Measurements from ENCODE around the gene PRKCA. TPM values are rescaled to one million over a fixed set of nuclear protein-coding genes. Genes with fewer than 3 reads are reported as not detected.

The PRKCA gene
- total and polyA plus RNA-seq, 2 experiments from 2014 or later, result 6.4 to 35.4 TPM

DNA sequence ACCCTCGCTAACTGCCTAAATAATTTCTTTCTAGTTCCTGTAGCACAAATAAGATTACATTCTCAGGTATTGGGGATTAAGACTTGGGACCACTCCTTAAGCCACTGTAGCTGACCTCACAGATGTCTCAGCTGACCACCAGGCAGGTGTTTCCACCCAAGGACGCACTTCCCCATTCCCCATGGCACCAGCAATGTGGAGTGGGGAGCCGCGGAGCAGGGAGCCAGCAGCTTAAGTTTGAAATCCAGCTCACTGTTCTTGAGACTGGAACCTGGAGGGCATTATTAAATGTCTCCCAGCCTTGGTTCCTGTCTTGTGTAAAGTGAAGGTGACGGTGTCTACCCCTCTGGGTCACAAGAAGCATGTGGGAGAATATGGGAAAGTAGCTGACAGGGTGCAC, 283.1 kb downstream of the PRKCA start:
- no peaks in the 10 kb centered on the region for H3K36me3 ChIP-seq (ENCODE audit: insufficient read depth)
- no peaks in the 10 kb centered on the region for H3K79me2 ChIP-seq (replicated peaks; ENCODE audit: insufficient read depth)
- H3K27me3 Mint-ChIP-seq (ENCODE audit: insufficient read depth, low read depth, poor library complexity), result no peaks in the 10 kb centered on the region
- no peaks in the 10 kb centered on the region for H4K20me1 ChIP-seq (replicated peaks; ENCODE audit: insufficient read depth)
- no peaks in the 10 kb centered on the region for H3F3A ChIP-seq (replicated peaks; ENCODE audit: low read depth)
- peaks cover 7% of the 10 kb centered on the region for H3K36me3 Mint-ChIP-seq (ENCODE audit: low read depth)
- H3K9me3 Mint-ChIP-seq, result peaks cover 6% of the 10 kb centered on the region; the same call in 2 of the 3 replicates
- H3K4me3 Mint-ChIP-seq, result no peak overlapping the region
- H3K27ac Mint-ChIP-seq, result no peak overlapping the region
- no peaks in the 10 kb centered on the region for H3K27me3 ChIP-seq (ENCODE audit: insufficient read depth)
- H3K4me1 ChIP-seq (ENCODE audit: insufficient read depth), result peaks cover 10% of the 10 kb centered on the region; the same call in 1 of the 2 replicates
- no peak for TF ChIP-seq ZNF331 (CRISPR knock-in tag; IDR thresholded peaks at IDR 0.05; ENCODE audit: low read depth)
- TF ChIP-seq, protein P1, sequence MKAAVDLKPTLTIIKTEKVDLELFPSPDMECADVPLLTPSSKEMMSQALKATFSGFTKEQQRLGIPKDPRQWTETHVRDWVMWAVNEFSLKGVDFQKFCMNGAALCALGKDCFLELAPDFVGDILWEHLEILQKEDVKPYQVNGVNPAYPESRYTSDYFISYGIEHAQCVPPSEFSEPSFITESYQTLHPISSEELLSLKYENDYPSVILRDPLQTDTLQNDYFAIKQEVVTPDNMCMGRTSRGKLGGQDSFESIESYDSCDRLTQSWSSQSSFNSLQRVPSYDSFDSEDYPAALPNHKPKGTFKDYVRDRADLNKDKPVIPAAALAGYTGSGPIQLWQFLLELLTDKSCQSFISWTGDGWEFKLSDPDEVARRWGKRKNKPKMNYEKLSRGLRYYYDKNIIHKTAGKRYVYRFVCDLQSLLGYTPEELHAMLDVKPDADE (IDR thresholded peaks at IDR 0.05), result no peak
- TF ChIP-seq, protein P2, sequence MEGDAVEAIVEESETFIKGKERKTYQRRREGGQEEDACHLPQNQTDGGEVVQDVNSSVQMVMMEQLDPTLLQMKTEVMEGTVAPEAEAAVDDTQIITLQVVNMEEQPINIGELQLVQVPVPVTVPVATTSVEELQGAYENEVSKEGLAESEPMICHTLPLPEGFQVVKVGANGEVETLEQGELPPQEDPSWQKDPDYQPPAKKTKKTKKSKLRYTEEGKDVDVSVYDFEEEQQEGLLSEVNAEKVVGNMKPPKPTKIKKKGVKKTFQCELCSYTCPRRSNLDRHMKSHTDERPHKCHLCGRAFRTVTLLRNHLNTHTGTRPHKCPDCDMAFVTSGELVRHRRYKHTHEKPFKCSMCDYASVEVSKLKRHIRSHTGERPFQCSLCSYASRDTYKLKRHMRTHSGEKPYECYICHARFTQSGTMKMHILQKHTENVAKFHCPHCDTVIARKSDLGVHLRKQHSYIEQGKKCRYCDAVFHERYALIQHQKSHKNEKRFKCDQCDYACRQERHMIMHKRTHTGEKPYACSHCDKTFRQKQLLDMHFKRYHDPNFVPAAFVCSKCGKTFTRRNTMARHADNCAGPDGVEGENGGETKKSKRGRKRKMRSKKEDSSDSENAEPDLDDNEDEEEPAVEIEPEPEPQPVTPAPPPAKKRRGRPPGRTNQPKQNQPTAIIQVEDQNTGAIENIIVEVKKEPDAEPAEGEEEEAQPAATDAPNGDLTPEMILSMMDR (conservative IDR thresholded peaks at IDR 0.05; ENCODE audit: low read depth in 2 of 2), result no peak
- no peak for TF ChIP-seq JUNB (IDR thresholded peaks at IDR 0.05; ENCODE audit: unreplicated experiment)
- TF ChIP-seq CREB1 (CRISPR knock-in tag; IDR thresholded peaks at IDR 0.05; ENCODE audit: low read depth), result no peak
- no peak for TF ChIP-seq EZH2phosphoT487 (IDR thresholded peaks at IDR 0.05; ENCODE audit: unreplicated experiment)
- no peak overlapping the region for H3K27ac ChIP-seq (ENCODE audit: low read depth)
- no peak for ATAC-seq
- H3K9me2 ChIP-seq (ENCODE audit: insufficient read depth), result peaks cover 12% of the 10 kb centered on the region; the same call in 1 of the 2 replicates
- peaks cover 7% of the 10 kb centered on the region; the same call in 2 of the 3 replicates for H3K4me1 Mint-ChIP-seq
- no peak overlapping the region for H3K4me3 ChIP-seq
- H2AFZ ChIP-seq, result no peak overlapping the region
- H3K4me2 ChIP-seq, result no peak overlapping the region
- DNase-seq (ENCODE audit: low spot score), result no peak

DNA sequence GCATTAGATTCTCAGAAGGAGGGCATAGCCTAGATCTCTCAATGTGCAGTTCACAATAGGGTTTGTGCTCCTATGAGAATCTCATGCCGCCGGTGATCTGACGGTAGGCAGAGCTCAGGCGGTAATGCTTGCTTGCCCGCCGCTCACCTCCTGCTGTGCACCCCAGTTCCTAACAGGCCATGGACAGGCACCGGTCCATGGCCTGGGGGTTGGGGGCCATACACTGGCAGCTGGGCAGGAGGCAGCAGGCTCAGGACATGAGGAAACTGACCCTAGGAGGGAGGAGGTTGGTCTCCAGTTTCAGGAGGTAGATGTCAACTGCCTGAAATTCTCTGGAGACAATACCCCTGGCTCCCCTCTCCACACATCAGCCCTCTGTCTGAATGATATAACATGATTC, 287.5 kb downstream of the PRKCA start:
- no peak overlapping the region for H3K4me3 Mint-ChIP-seq
- Histone ChIP-seq H3K4me1 (ENCODE audit: insufficient read depth) (peaks cover 5% of the 10 kb centered on the region; the same call in 1 of the 2 replicates), H3K4me2 (no peak overlapping the region), H2AFZ (no peak overlapping the region), H3K4me3 (no peak overlapping the region), H3K27me3 (ENCODE audit: insufficient read depth) (no peaks in the 10 kb centered on the region), H3K79me2 (replicated peaks; ENCODE audit: insufficient read depth) (no peaks in the 10 kb centered on the region), H3K9me2 (ENCODE audit: insufficient read depth) (peaks cover 8% of the 10 kb centered on the region), H3K27ac (ENCODE audit: low read depth) (no peak overlapping the region), H4K20me1 (replicated peaks; ENCODE audit: insufficient read depth) (no peaks in the 10 kb centered on the region), H3K36me3 (ENCODE audit: insufficient read depth) (no peaks in the 10 kb centered on the region), H3F3A (replicated peaks; ENCODE audit: low read depth) (no peaks in the 10 kb centered on the region)
- H3K4me1 Mint-ChIP-seq, result peaks cover 6% of the 10 kb centered on the region
- H3K9me3 Mint-ChIP-seq, result peaks cover 6% of the 10 kb centered on the region; the same call in 2 of the 3 replicates
- H3K36me3 Mint-ChIP-seq (ENCODE audit: low read depth), result peaks cover 9% of the 10 kb centered on the region
- H3K27ac Mint-ChIP-seq, result no peak overlapping the region
- no peak for ATAC-seq
- DNase-seq (ENCODE audit: low spot score), result no peak
- no peaks in the 10 kb centered on the region for H3K27me3 Mint-ChIP-seq (ENCODE audit: insufficient read depth, low read depth, poor library complexity)
- TF ChIP-seq POLR2AphosphoS5 (IDR thresholded peaks at IDR 0.05; ENCODE audit: low read depth), result no peak
- no peak for TF ChIP-seq ZNF114 (CRISPR knock-in tag; IDR thresholded peaks at IDR 0.05)
- TF ChIP-seq EZH2phosphoT487 (IDR thresholded peaks at IDR 0.05; ENCODE audit: unreplicated experiment), result no peak
- TF ChIP-seq STAT1 (IDR thresholded peaks at IDR 0.05; ENCODE audit: unreplicated experiment), result no peak
- no peak for TF ChIP-seq NANOG (IDR thresholded peaks at IDR 0.05; ENCODE audit: borderline replicate concordance)
- TF ChIP-seq, protein P2 (conservative IDR thresholded peaks at IDR 0.05; ENCODE audit: low read depth in 2 of 2), result no peak
- TF ChIP-seq CREB1 (CRISPR knock-in tag; IDR thresholded peaks at IDR 0.05; ENCODE audit: low read depth), result no peak
- TF ChIP-seq, protein P3, sequence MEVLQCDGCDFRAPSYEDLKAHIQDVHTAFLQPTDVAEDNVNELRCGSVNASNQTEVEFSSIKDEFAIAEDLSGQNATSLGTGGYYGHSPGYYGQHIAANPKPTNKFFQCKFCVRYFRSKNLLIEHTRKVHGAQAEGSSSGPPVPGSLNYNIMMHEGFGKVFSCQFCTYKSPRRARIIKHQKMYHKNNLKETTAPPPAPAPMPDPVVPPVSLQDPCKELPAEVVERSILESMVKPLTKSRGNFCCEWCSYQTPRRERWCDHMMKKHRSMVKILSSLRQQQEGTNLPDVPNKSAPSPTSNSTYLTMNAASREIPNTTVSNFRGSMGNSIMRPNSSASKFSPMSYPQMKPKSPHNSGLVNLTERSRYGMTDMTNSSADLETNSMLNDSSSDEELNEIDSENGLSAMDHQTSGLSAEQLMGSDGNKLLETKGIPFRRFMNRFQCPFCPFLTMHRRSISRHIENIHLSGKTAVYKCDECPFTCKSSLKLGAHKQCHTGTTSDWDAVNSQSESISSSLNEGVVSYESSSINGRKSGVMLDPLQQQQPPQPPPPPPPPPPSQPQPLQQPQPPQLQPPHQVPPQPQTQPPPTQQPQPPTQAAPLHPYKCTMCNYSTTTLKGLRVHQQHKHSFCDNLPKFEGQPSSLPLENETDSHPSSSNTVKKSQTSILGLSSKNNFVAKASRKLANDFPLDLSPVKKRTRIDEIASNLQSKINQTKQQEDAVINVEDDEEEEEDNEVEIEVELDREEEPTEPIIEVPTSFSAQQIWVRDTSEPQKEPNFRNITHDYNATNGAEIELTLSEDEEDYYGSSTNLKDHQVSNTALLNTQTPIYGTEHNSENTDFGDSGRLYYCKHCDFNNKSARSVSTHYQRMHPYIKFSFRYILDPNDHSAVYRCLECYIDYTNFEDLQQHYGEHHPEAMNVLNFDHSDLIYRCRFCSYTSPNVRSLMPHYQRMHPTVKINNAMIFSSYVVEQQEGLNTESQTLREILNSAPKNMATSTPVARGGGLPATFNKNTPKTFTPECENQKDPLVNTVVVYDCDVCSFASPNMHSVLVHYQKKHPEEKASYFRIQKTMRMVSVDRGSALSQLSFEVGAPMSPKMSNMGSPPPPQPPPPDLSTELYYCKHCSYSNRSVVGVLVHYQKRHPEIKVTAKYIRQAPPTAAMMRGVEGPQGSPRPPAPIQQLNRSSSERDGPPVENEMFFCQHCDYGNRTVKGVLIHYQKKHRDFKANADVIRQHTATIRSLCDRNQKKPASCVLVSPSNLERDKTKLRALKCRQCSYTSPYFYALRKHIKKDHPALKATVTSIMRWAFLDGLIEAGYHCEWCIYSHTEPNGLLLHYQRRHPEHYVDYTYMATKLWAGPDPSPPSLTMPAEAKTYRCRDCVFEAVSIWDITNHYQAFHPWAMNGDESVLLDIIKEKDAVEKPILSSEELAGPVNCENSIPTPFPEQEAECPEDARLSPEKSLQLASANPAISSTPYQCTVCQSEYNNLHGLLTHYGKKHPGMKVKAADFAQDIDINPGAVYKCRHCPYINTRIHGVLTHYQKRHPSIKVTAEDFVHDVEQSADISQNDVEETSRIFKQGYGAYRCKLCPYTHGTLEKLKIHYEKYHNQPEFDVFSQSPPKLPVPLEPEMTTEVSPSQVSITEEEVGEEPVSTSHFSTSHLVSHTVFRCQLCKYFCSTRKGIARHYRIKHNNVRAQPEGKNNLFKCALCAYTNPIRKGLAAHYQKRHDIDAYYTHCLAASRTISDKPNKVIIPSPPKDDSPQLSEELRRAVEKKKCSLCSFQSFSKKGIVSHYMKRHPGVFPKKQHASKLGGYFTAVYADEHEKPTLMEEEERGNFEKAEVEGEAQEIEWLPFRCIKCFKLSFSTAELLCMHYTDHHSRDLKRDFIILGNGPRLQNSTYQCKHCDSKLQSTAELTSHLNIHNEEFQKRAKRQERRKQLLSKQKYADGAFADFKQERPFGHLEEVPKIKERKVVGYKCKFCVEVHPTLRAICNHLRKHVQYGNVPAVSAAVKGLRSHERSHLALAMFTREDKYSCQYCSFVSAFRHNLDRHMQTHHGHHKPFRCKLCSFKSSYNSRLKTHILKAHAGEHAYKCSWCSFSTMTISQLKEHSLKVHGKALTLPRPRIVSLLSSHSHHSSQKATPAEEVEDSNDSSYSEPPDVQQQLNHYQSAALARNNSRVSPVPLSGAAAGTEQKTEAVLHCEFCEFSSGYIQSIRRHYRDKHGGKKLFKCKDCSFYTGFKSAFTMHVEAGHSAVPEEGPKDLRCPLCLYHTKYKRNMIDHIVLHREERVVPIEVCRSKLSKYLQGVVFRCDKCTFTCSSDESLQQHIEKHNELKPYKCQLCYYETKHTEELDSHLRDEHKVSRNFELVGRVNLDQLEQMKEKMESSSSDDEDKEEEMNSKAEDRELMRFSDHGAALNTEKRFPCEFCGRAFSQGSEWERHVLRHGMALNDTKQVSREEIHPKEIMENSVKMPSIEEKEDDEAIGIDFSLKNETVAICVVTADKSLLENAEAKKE (CRISPR knock-in tag; IDR thresholded peaks at IDR 0.05), result no peak
